Hindlimb muscle (tissue), 1 donor: Measurements from ENCODE around the gene LINS1. TPM values are rescaled to one million over a fixed set of nuclear protein-coding genes. Genes with fewer than 3 reads are reported as not detected.

Experiments
- DNase-seq: peaks from one replicate; pipeline ENCODE4 v3.0.0-alpha.2; 2013
- polyA plus RNA-seq: library from polyadenylated mRNA; unstranded; fragments of 120-200 nt; gene quantifications from one replicate; pipeline ENCODE4 v1.2.1, GENCODE V29; 2013; ENCODE audit not compliant: insufficient read length

The LINS1 gene
- polyA plus RNA-seq = 13.6 TPM

GRCh38 chr15:100602064-100602822 is at the start of gene LINS1, which contains the start of gene ASB7:
Gene LINS1, minus strand, starts transcription at chr15:100602184. Its CDS starts 21,342 bp downstream, at chr15:100580842.
Gene ASB7, plus strand, starts transcription at chr15:100602589. Its CDS starts 9,628 bp downstream, at chr15:100612217.
- DNase-seq = peak; percentile 100

- peak; percentile 33 for DNase-seq
Observed at GRCh38 chr15:100651253-100651652, 49.3 kb upstream of the LINS1 start.

- DNase-seq = no peak
Observed at GRCh38 chr15:100650685-100651084, 48.7 kb upstream of the LINS1 start.

- DNase-seq = no peak
Observed at GRCh38 chr15:100648951-100649350, 47.0 kb upstream of the LINS1 start.

GRCh38 chr15:100645671-100646070 is 43.7 kb upstream of the LINS1 start:
- no peak for DNase-seq

- no peak for DNase-seq
Observed at GRCh38 chr15:100642950-100643338, 41.0 kb upstream of the LINS1 start.

- DNase-seq = no peak
Observed at GRCh38 chr15:100642213-100642949, 40.4 kb upstream of the LINS1 start.

- no peak for DNase-seq
Observed at GRCh38 chr15:100638177-100638730, 36.3 kb upstream of the LINS1 start.

- DNase-seq = no peak
Observed at GRCh38 chr15:100635406-100636071, 33.6 kb upstream of the LINS1 start.

GRCh38 chr15:100633763-100634075 is 31.7 kb upstream of the LINS1 start:
- DNase-seq = no peak

GRCh38 chr15:100631831-100632230 is 29.8 kb upstream of the LINS1 start:
- no peak for DNase-seq

- no peak for DNase-seq
Observed at GRCh38 chr15:100628746-100629145, 26.8 kb upstream of the LINS1 start.

GRCh38 chr15:100627789-100628395 is 25.9 kb upstream of the LINS1 start:
- DNase-seq = peak; percentile 82

- no peak for DNase-seq
Observed at GRCh38 chr15:100623301-100623700, 21.3 kb upstream of the LINS1 start.

- no peak for DNase-seq
Observed at GRCh38 chr15:100616700-100617099, 14.7 kb upstream of the LINS1 start.

- DNase-seq = no peak
Observed at GRCh38 chr15:100615801-100616200, 13.8 kb upstream of the LINS1 start.

GRCh38 chr15:100614918-100615317 is 12.9 kb upstream of the LINS1 start:
- DNase-seq = no peak

- DNase-seq = no peak
Observed at GRCh38 chr15:100614336-100614735, 12.4 kb upstream of the LINS1 start.

GRCh38 chr15:100613208-100613607 is 11.2 kb upstream of the LINS1 start:
- no peak for DNase-seq

- no peak for DNase-seq
Observed at GRCh38 chr15:100612539-100612938, 10.6 kb upstream of the LINS1 start.

- no peak for DNase-seq
Observed at GRCh38 chr15:100602823-100603393, 924 bp upstream of the LINS1 start.

- no peak for DNase-seq
Observed at GRCh38 chr15:100601617-100602063, 344 bp downstream of the LINS1 start.
